LoVo (cell line): ENCODE measurements around the gene SBK1.

Source experiments
- DNase-seq: peaks from one replicate; pipeline ENCODE4 v3.0.0-alpha.2; 2016; ENCODE audit warnings: low spot score

The SBK1 gene

GRCh38 chr16:28282045-28282444 lies 10.3 kb upstream of the SBK1 start:
- no peak for DNase-seq

DNA sequence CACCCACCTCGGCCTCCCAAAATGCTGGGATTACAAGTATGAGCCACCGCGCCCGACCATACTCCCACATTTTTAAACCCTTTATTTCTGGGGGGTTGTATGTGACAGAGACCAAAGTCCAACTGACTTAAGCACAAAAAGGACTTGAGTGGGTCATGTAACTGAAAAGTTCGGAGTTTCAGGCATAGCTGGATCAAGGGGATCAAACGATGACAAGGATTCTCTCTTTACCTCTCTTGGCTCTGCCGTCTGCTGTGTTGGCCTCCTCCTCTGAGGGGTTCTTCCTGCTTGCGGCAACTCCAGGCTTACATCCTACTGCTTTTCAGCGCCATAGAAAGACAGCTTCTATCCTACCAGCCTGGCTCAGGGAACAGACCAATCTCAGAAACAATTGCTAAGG lies 9.2 kb upstream of the SBK1 start:
- no peak for DNase-seq

DNA sequence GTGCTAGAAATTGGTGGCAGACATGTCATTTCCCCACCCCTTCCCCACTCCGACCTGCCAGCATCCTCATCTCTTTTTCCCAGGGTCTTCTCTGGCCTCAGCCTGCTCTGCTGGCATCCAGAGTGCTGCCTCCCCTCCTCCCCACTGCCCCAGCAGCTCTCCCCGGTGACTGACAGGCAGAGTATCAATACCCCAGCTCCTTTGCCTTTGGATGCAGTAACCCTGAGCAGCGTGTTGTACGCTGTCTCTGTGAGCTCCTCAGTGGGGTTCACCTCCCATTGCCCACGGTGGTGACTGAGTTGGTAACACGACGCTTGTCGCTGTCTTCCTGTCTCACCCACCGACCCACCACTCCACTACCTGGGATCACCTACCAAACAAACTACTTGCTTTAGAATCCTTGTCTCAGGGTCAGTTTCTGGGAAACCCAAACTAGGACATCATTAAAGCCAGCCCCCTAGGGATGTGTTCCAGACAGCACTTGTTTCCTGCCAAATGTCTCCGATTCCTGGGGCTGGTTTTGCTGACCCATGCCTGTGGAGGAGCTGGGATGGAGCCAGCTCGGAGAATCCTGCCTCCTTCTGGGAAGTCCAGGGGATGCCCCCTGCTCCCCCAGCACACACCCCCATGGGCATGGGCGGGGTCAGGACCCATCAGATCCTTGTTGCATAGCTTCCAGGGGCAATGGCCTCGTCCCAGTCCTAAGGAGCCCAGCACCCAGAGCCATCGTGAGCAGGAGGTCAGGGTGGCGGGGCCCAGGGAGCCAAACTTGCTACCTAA lies 8.3 kb upstream of the SBK1 start:
- DNase-seq, result no peak

- DNase-seq, result no peak
Measured at GRCh38 chr16:28285649-28286048, 6.7 kb upstream of the SBK1 start.

DNA sequence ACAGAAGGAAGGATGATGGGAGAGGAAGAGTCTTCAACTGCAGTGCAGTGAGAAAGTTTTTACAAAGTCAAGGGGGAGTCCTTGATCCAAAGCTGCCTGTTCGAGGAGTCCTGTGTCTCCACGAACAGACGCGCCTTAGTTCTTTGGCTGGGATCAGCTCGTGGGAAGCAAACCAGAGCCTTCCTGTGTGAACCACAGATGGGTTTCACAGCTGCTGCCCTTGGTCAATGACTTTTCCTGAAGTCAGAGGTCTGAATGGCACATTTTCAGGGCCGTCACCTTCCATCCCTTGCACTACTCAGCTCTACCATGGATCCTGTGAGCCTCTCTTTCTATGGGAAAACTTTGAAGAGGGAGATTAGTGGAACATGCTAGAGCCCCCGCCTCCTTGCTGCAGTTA lies 4.2 kb upstream of the SBK1 start:
- DNase-seq, result no peak

DNA sequence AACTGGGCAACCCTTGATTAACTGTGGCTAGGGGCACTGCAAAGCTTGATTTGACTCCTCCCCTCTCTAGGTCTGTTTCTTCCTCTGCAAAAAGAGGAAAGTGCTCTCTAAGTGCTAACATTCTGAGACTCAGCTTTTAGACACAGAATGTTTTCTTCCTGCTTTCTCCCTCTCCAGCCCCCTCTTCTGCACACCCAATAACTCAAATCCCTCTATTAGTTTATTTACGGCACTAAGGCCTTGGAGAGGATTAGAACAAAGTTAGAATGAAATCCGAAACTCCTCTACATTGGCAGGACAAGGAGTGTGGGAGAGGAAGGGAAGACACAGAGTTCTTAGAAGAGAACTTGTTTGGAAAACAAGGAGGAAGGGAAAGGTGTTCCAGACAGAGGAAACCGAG lies 3.3 kb upstream of the SBK1 start:
- DNase-seq, result no peak

DNA sequence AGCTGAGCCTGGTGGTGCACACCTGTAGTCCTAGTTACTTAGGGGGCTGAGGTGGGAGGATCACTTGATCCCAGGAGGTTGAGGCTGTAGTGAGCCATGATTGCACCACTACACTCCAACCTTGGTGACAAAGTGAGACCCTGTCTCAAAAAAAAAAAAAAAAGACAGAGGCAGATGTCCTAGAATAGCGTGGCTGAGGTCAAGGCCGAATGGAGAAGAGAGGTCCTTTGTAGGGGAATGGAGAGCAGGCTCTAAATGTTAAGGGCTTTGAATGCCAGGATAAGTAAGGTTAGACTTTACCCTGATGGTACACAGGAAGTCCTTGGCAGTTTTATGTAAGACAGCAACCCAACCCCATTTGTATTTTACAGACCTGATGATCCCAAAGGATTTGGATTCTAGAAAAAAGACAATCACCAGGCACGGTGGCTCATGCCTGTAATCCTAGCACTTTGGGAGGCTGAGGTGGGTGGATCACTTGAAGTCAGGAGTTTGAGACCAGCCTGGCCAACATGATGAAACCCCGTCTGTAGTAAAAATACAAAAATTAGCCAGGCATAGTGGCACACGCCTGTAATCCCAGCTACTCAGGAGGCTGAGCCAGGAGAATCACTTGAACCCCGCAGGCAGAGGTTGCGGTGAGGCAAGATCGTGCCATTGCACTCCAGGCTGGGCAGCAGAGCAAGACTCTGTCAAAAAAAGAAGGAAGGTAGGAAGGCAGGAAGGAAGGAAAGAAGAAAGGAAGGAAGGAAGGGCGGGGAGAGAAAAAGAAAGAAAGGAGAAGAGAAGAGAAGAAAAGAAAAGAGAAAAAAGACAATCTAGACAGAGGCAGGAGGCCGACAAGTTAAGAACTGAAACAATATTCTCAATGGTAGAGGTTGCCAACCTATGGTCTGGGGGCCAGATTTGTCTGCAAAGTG lies 2.1 kb upstream of the SBK1 start:
- no peak for DNase-seq

DNA sequence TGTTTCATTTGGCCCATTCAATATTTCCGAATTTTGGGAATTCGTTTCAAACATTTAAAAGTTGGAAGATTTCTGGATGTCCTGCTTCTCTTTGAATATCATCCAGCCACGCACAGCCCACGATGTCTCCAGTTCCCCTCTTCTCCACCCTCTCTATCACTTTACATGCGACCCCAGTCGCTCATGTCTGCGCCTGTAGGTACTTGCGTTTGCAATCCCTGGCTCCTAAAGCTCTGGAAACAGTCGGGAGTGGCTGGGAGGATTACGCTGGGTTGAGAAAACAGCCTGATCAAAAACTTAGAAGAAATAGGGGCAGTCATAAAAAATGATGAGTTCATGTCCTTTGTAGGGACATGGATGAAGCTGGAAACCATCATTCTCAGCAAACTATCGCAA lies 1.5 kb upstream of the SBK1 start:
- no peak for DNase-seq

GRCh38 chr16:28292731-28293600 lies 641 bp downstream of the SBK1 start:
- no peak for DNase-seq

GRCh38 chr16:28293601-28293960 lies 1.3 kb downstream of the SBK1 start:
- DNase-seq, result no peak

GRCh38 chr16:28294201-28294600 lies 1.9 kb downstream of the SBK1 start:
- DNase-seq, result no peak

DNA sequence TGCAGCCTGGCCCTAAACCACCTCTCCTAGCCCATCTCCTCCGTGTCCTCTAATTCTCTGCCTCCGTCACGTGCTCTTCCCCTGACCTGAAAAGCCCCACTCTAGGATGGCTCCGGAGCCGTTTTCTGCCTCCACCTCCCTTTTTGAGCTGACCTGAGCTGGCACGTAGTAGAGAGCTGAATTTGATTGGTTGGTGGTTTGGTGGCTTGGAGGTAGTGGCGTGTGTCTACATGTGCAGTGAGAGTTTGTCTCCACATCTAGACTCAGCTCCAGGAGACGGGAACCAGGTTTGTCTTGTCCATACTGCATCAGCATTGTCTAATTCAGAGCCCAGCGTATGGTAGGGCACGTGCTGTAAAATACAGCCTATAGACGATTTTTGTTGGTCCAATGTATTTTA lies 3.0 kb downstream of the SBK1 start:
- DNase-seq, result no peak

GRCh38 chr16:28297308-28297707 lies 5.0 kb downstream of the SBK1 start:
- no peak for DNase-seq

GRCh38 chr16:28297784-28298510 lies 5.6 kb downstream of the SBK1 start:
- DNase-seq, result no peak

GRCh38 chr16:28298511-28298878 lies 6.2 kb downstream of the SBK1 start:
- DNase-seq, result no peak

DNA sequence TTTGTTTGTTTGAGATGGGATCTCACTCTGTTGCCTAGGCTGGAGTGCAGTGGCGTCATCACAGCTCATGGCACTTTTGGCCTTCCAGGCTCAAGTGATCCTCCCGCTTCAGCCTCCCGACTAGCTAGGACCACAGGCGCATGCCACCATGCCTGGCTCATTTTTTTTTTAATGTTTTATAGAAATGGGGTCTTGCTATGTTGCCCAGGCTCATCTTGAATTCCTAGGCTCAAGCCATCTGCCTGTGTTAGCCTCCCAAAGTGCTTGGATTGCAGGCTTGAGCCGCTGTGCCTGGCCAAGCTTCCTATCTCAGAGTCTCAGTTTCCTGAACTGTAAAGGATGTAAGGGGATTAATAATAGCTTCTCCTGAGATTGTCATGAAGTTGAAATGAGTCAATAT lies 8.0 kb downstream of the SBK1 start:
- DNase-seq, result no peak

DNA sequence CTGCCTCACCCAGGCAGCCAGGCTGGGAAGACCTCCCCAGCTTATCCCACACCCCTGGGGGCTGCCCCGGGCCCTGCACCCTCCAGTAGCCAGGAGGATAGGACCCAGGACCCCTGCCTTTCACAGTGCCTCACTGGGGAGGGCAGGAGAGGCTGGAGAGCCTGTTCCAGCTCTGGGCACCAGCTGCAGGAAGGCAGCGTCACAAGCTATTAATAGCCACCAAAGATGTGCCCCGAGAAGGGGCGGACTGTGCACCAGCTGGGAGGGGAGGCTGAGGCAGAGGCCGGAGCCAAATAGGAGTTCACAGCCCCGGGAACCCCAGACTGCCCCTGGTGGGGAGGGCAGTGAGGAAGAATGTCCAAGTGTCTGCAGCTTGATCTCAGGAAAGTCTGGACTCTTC lies 8.8 kb downstream of the SBK1 start:
- no peak for DNase-seq

DNA sequence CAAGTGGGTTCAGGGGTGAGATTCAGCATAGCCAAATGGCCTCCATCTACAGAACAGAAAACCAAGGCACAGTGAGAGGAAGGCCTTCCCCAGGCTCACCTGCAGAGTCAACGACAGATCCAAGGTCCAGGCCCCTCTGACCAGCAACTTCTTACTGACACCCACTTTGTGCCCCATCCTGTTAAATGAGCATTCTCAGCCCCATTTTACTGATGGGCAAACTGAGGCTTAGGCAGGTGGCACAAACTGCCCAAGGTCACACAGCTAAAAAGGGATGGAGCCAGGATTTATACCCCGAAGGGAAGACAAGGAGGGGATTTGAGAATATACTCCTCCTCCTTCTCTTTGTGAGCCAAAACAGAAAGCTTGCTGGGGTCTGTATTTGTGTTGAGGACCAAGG lies 9.3 kb downstream of the SBK1 start:
- DNase-seq, result no peak

- DNase-seq, result no peak
Measured at GRCh38 chr16:28303132-28303531, 10.8 kb downstream of the SBK1 start.

DNA sequence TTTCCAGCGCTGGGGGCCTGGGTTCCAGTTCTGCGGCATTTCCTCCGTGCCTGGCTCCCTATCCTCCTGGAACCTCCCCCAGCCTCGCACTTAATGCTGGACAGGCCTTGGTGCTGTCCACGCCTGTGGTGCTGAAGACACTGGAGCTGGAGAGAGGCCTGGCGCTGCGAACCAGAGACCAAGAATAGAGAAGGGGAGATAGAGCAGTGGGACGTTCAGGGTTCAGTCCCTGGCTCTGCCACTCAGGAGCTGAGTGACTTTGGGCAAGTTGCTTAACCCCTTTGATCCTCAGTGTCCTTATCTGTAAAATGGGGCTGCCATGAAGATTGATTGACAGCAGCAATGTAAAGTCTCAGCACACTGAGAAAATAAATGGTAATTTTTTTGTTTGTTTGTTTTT lies 11.9 kb downstream of the SBK1 start:
- DNase-seq, result peak; percentile 8

DNA sequence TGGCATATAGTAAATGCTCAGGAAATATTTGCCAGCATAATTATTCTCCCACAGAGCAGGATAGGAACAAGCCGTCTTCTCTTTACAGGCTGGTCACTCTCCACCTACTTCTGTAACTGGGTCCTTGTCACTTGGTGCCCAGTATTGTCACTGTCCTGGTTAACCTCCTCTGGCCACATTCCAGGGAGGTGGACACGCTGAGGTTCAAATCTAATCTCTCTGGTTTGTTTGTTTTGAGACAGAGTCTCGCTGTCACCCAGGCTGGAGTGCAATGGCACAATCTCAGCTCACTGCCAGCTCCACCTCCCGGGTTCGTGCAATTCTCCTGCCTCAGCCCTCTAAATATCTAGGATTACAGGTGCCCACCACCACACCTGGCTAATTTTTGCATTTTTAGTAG lies 15.6 kb downstream of the SBK1 start:
- DNase-seq, result no peak
